ENCODE results near the gene CHMP1A. TPM values are rescaled to one million over a fixed set of nuclear protein-coding genes. Genes with fewer than 3 reads are reported as not detected.
"Not testable (repeated sequence)": the region's sequence is repeated elsewhere in the genome, so short reads cannot be mapped to it uniquely, and the experiment has no call there.

The CHMP1A gene
- total RNA-seq, 1 donor from 2014 or later, result 36.5 TPM

- ATAC-seq; intact Hi-C loops (cut with micrococcal nuclease); DNase-seq: not testable (repeated sequence)
Measured at GRCh38 chr16:89634463-89635385, 22.8 kb downstream of the CHMP1A start.

GRCh38 chr16:89633064-89633631, 24.4 kb downstream of the CHMP1A start:
- no peak for ATAC-seq
- intact Hi-C loops (cut with micrococcal nuclease), result no loop called here
- DNase-seq, result no peak

- DNase-seq, result no peak
- ATAC-seq, result no peak
- intact Hi-C loops (cut with micrococcal nuclease), result no loop called here
Measured at GRCh38 chr16:89629827-89630610, 27.5 kb downstream of the CHMP1A start.

- intact Hi-C loops (cut with micrococcal nuclease), result no loop called here
- ATAC-seq, result no peak
- DNase-seq, result no peak
Measured at GRCh38 chr16:89624777-89625761, 32.4 kb downstream of the CHMP1A start.

DNA sequence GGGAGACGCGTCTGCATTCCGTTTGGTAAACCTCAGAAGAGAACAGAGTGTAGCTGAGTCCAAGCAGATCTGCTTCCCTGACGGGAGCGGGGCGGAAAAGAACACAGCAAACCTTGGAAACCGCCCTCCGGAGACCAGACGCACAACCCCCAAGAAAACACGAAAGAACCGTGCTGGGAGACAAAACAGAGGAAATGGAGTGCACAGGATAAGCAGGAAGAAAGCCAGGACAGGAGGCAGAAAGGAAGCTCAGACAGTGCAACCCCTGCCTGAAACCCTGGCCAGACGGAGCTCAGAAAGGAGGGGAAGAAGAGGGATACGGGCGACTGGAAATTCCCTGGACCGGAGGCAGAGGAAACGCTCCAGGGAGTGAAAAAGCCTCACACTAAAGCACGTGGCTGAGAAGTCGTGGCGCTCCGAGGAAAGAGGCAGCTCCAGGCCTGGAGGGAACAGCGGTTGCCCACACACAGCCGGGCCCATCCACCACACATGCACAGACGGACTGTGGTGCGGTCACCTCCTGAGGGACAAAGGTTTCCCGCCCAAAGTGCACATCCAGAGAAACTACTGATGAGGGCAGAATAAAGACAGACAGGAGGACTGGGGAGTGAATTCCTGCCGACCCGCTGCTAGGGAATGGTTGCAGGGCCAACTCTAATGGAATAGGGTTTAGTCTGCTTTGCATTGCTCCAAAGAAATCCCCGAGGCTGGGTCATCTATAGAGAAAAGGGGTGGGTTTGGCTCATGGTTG, 33.8 kb downstream of the CHMP1A start:
- intact Hi-C loops (cut with micrococcal nuclease), result no loop called here
- ATAC-seq, result peak; percentile 24
- no peak for DNase-seq

GRCh38 chr16:89621698-89622409, 35.7 kb downstream of the CHMP1A start:
- intact Hi-C loops (cut with micrococcal nuclease), result no loop called here
- ATAC-seq, result no peak

GRCh38 chr16:89621136-89621697, 36.3 kb downstream of the CHMP1A start:
- no peak for ATAC-seq
- intact Hi-C loops (cut with micrococcal nuclease), result no loop called here

More at GRCh38 chr16:89621698-89622409, 35.7 kb downstream of the CHMP1A start:
- no peak for DNase-seq

GRCh38 chr16:89620406-89620841, 37.1 kb downstream of the CHMP1A start:
- no peak for ATAC-seq
- DNase-seq, result no peak
- intact Hi-C loops (cut with micrococcal nuclease), result no loop called here

More at GRCh38 chr16:89621136-89621697, 36.3 kb downstream of the CHMP1A start:
- DNase-seq, result no peak

DNA sequence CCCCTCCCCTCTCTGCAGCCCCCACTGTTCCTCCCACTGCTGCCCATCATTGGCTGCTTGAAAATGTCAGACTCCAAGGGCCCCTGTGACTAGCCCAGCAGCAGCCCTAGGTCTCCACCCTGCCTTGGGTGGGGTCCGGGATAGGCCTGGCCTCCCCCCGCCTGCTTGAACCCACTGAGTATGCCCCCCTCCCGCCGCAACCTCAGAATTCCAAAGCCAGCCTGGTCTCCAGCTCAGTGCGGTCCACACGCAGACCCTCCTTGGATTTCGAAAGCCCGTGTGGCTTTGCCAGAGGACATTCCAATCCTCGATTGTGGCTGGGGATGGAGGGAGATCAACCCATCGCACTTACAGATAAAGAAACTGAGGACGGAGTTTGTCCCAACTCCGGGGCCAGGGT, 37.7 kb downstream of the CHMP1A start:
- no peak for DNase-seq
- no peak for ATAC-seq
- intact Hi-C loops (cut with micrococcal nuclease), result no loop called here

DNA sequence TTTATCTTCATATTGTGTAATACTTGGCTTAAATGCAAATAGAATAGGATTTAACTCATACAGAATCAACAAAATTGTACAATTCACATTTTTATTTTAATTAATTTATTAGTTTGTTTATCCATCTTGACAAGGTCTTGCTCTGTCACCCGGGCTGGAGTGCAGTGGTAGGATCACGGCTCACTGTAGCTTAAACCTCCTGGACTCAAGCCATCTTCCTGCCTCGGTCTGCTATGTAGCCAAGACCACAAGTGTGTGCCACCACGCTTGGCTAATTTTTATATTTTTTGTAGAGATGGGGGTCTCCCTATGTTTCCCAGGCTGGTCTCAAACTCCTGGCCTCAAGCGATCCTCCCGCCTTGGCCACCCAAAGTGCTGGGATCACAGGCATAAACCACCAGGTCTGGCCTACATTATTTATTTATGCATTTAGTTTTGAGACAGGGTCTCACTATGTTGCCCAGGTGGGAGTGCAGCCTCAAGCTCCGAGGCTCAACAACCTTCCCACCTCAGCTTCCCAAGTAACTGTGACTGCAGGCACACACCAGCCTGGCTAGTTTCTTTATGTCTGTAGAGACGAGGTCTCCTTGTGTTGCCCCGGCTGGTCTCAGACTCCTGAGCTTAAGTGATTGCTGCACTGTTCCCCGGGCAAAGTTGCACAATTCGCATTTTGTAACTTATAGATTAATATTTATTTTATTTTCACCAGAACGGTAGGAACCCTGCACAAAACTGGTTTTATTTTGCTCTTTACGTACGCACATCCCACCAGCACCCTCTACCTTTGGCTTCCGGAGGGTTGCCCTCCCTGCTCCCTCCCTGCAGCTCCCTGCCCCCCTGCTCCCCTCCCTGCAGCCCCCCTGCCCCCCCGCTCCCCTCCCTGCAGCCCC, 39.2 kb downstream of the CHMP1A start:
- ATAC-seq (no peak), DNase-seq (no peak)
- intact Hi-C loops (cut with micrococcal nuclease), result no loop called here

GRCh38 chr16:89617036-89617435, 40.5 kb downstream of the CHMP1A start:
- intact Hi-C loops (cut with micrococcal nuclease), result no loop called here
- ATAC-seq (no peak), DNase-seq (no peak)

DNA sequence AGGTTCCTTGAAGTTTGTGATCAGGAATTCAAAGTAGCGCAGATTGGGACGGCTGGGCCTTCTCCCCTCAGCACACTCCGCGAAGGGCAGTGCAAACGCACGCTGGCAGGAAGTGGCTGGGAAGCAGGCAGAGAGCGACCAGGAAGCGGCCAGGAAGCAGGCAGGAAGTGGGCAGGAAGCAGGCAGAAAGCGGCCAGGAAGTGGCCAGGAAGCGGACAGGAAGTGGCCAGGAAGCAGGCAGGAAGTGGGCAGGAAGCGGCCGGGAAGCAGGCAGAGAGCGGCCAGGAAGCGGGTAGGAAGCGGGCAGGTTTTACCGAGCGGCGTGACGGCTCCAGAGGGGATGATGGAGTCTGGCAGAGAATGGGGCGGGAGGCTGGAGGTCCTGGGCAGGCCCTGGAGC, 40.9 kb downstream of the CHMP1A start:
- DNase-seq, result no peak
- ATAC-seq, result no peak
- intact Hi-C loops (cut with micrococcal nuclease), result no loop called here

DNA sequence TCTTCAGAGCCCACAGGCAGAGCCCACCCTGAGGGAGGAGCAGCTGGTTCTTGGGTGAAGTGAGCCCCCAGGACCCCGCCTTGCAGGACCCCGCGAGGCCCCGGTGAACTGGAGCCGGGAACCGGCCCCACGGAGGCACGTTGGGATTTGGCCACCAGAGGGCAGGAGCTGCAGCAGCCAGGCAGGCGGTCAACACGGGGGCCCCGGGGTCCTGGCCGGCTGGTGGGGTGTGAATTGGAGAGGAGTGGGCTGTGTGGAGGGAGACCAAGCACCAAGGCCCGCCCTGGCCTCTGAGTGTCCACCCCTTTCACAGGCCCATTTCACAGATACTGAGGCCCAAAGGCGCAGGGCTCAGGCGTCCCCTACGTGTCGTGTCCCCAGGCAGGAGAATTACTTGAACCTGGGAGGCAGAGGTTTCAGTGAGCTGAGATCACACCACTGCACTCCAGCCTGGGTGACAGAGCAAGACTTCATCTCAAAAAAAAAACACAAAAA, 41.9 kb downstream of the CHMP1A start:
- DNase-seq (no peak), ATAC-seq (peak; percentile 19)
- intact Hi-C loops (cut with micrococcal nuclease), result no loop called here

DNA sequence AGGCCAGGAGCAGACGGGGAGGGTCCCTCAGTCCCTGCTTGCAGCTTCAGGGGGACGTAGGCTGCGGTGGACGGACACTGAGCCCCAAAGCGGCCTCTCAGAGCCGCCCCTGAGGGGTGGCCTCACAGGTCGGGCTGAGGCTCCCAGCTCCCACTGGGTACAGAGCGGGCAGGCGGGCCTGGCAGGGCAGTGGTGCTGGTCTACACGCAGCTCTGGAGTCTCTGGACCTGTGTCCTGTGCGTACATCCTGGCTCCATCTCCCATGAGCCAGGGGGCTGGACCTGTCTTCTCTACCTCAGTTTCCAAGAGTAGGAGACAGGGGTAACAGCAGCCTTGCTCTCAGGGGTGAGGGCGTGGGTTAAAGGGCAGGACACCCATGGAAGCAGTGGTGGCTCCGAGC, 42.3 kb downstream of the CHMP1A start:
- DNase-seq (no peak), ATAC-seq (no peak)
- intact Hi-C loops (cut with micrococcal nuclease), result no loop called here

GRCh38 chr16:89613954-89614459, 43.5 kb downstream of the CHMP1A start:
- intact Hi-C loops (cut with micrococcal nuclease), result no loop called here
- ATAC-seq, result no peak
- no peak for DNase-seq

All from left ventricle myocardium superior (tissue), 1 donor.